Left ventricle myocardium inferior (tissue), 1 donor: ENCODE data around the gene UBAP2. TPM values are rescaled to one million over a fixed set of nuclear protein-coding genes. Genes with fewer than 3 reads are reported as not detected.
A peak's percentile ranks its signal among the peaks of the same experiment; 100 is the strongest.
"Not testable (repeated sequence)": the region's sequence is repeated elsewhere in the genome, so short reads cannot be mapped to it uniquely, and the experiment has no call there.

Experiments used
- DNase-seq: peaks from one replicate; pipeline ENCODE4 v3.0.0-alpha.2; 2020
- H3K27ac ChIP-seq: fragments of 200-600 bp; replicated peaks from 2 replicates; pipeline ENCODE4 v1.8.0; 2021
- H3K27me3 ChIP-seq: fragments of 200-600 bp; 2 replicates; pipeline ENCODE4 v1.8.0; 2021; ENCODE audit warnings: low read depth
- H3K36me3 ChIP-seq: fragments of 200-600 bp; 2 replicates; pipeline ENCODE4 v1.8.0; 2021
- H3K4me1 ChIP-seq: fragments of 200-600 bp; 2 replicates; pipeline ENCODE4 v1.8.0; 2021
- H3K4me3 ChIP-seq: fragments of 200-600 bp; 2 replicates; pipeline ENCODE4 v1.8.0; 2021; ENCODE audit warnings: mild to moderate bottlenecking, moderate library complexity
- H3K9me3 ChIP-seq: fragments of 200-600 bp; replicated peaks from 2 replicates; pipeline ENCODE4 v1.8.0; 2021
- CTCF ChIP-seq: fragments of 200-600 bp; IDR thresholded peaks from 2 replicates; pipeline ENCODE4 v1.8.0; 2021; ENCODE audit warnings: antibody characterized with exemption, mild to moderate bottlenecking, borderline replicate concordance
- intact Hi-C: fragments of 100-400 bp; cut with micrococcal nuclease; formaldehyde crosslinking; loops from one replicate; pipeline ENCODE4 v1.11.0; 2022
- total RNA-seq: library from RNA; stranded (reverse); fragmentation: NEBNext Ultra II Directional; extraction: Animal tissue kit (Norgen Biotek cat#: 25700); gene quantifications from one replicate; pipeline ENCODE4 v1.2.1, GENCODE V29; 2021
- donor health status: DM: no; HTN: yes; CAD: no; lungs with severe emphysema.

Gene UBAP2
- total RNA-seq, 1 donor from 2014 or later: 26.4 TPM

DNA sequence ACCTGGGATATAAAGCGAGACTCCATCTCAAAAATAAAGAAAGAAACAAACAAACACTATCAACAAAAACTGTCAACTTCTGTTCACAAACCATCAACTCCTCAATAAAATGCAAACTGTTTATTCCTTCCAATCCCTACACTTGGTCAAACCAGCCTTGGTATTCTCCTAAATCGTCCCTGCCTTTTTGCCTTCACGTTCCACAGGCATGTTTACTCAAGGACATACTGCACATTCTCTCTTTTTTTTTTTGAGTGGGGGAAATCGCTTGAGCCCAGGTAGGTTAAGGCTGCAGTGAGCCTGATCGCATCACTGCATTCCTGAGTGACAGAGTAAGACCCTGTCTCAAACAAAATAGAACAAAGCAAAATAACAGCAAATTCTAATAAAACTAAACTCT is 13.0 kb downstream of the UBAP2 start:
- intact Hi-C loops: no loop called here
- Histone ChIP-seq H3K36me3 (no peaks in the 10 kb centered on the region), H3K27ac (no peak overlapping the region), H3K4me3 (no peak overlapping the region), H3K27me3 (no peaks in the 10 kb centered on the region), H3K4me1 (no peaks in the 10 kb centered on the region), H3K9me3 (no peaks in the 10 kb centered on the region)
- no peak for DNase-seq
- no peak for TF ChIP-seq CTCF

DNA sequence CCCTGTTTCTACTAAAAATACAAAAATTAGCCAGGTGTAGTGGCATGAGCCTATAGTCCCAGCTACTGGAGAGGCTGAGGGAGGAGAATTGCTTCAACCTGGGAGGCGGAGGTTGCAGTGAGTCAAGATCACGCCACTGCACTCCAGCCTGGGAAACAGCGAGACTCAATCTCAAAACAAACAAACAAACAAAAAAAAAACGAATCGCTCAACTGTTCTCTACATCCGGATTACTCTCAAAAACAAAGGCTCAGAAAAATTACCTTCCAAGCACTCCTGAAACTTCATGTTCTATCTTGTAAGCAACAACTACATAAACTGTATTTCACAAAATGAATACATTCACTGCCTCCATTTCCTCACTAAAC is 14.0 kb downstream of the UBAP2 start:
- Histone ChIP-seq H3K9me3 (no peaks in the 10 kb centered on the region), H3K27ac (no peak overlapping the region), H3K4me3 (no peak overlapping the region), H3K27me3 (no peaks in the 10 kb centered on the region), H3K36me3 (no peaks in the 10 kb centered on the region), H3K4me1 (no peaks in the 10 kb centered on the region)
- intact Hi-C loops: no loop called here
- no peak for TF ChIP-seq CTCF
- no peak for DNase-seq

DNA sequence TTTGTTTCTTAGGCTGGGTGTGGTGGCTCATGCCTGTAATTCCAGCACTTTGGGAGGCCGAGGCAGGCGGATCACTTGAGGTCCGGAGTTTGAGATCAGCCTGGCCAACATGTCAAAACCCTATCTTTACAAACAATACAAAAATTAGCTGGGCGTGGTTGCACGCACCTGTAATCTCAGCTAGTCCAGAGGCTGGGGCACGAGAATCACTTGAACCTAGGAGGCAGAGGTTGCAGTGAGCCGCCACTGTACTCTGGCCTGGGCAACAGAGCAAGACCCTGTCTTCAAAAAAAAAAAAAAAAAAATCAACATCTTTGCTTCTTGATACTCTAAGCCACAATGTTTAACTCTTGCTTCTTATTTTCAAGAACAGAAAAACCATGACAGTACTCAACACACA is 16.1 kb downstream of the UBAP2 start:
- no peaks in the 10 kb centered on the region for H3K27me3 ChIP-seq
- H3K4me1 ChIP-seq: peaks cover 8% of the 10 kb centered on the region
- intact Hi-C loops: no loop called here
- H3K36me3 ChIP-seq: no peaks in the 10 kb centered on the region
- H3K4me3 ChIP-seq: no peak overlapping the region
- no peak for DNase-seq
- no peak overlapping the region for H3K27ac ChIP-seq
- H3K9me3 ChIP-seq: no peaks in the 10 kb centered on the region
- TF ChIP-seq CTCF: no peak

- peak overlapping the region; percentile 18 for H3K27ac ChIP-seq
- H3K4me3 ChIP-seq: no peak overlapping the region
- no peaks in the 10 kb centered on the region for H3K27me3 ChIP-seq
- intact Hi-C loops: no loop called here
- no peaks in the 10 kb centered on the region for H3K9me3 ChIP-seq
- TF ChIP-seq CTCF: no peak
- H3K4me1 ChIP-seq: peaks cover 45% of the 10 kb centered on the region
- DNase-seq: no peak
- no peaks in the 10 kb centered on the region for H3K36me3 ChIP-seq
These were observed 20.7 kb downstream of the UBAP2 start for GRCh38 chr9:34027845-34028574.

- Histone ChIP-seq H3K4me1 (peaks cover 52% of the 10 kb centered on the region), H3K36me3 (no peaks in the 10 kb centered on the region), H3K9me3 (no peaks in the 10 kb centered on the region), H3K27me3 (no peaks in the 10 kb centered on the region), H3K27ac (peak overlapping the region; percentile 72), H3K4me3 (no peak overlapping the region)
- TF ChIP-seq CTCF: no peak
- DNase-seq: no peak
- intact Hi-C loops: no loop called here
These were observed 22.9 kb downstream of the UBAP2 start for GRCh38 chr9:34025811-34026210.

DNA sequence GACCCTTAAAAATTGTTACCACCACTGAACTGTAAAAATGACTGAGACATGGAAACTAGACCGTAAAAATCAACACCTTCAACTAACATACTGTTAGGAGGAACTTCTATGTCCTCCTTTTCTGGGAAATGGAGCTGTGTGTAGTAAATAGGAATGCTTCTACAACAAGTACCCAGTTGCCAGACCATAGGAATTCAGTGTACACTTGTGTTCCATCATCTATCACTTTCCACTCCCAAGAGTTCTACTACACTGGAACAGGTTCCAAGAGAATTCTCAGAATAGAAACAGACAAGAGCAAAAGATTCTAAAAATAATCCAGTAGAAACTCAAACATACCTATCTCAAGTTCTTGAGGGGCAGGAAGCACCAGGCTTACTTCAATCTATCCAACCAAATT is 23.6 kb downstream of the UBAP2 start:
- TF ChIP-seq CTCF: no peak
- Histone ChIP-seq H3K27ac (peak overlapping the region; percentile 72), H3K27me3 (no peaks in the 10 kb centered on the region), H3K4me3 (no peak overlapping the region), H3K36me3 (no peaks in the 10 kb centered on the region), H3K4me1 (peaks cover 52% of the 10 kb centered on the region), H3K9me3 (no peaks in the 10 kb centered on the region)
- no peak for DNase-seq
- intact Hi-C loops: no loop called here

DNA sequence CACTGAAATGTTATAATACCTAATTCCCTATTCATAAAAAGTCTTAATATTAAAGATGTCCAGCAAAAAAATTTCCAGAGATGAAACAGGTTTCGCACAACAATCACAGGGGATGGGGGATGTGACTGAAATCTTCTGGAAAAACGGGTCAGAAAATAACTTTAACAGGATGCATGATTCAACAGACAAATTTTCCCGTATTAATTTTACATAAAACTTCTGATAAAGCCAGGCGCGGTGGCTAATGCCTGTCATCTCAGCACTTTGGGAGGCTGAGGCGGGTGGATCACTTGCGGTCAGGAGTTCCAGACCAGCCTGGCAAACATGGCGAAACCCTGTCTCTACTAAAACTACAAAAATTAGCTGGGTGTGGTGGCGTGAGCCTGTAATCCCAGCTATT is 24.2 kb downstream of the UBAP2 start:
- H3K27ac ChIP-seq: peak overlapping the region; percentile 72

More for the DNA sequence above, 24.2 kb downstream of the UBAP2 start:
- intact Hi-C loops, H3K4me3 ChIP-seq, H3K36me3 ChIP-seq, H3K9me3 ChIP-seq, H3K27me3 ChIP-seq, DNase-seq: not testable (repeated sequence)
- peaks cover 52% of the 10 kb centered on the region for H3K4me1 ChIP-seq
